Measurements from ENCODE around the gene CAPN12. TPM values are rescaled to one million over a fixed set of nuclear protein-coding genes. Genes with fewer than 3 reads are reported as not detected.
A peak's percentile ranks its signal among the peaks of the same experiment; 100 is the strongest.

Gene CAPN12, protein sequence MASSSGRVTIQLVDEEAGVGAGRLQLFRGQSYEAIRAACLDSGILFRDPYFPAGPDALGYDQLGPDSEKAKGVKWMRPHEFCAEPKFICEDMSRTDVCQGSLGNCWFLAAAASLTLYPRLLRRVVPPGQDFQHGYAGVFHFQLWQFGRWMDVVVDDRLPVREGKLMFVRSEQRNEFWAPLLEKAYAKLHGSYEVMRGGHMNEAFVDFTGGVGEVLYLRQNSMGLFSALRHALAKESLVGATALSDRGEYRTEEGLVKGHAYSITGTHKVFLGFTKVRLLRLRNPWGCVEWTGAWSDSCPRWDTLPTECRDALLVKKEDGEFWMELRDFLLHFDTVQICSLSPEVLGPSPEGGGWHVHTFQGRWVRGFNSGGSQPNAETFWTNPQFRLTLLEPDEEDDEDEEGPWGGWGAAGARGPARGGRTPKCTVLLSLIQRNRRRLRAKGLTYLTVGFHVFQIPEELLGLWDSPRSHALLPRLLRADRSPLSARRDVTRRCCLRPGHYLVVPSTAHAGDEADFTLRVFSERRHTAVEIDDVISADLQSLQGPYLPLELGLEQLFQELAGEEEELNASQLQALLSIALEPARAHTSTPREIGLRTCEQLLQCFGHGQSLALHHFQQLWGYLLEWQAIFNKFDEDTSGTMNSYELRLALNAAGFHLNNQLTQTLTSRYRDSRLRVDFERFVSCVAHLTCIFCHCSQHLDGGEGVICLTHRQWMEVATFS
- total RNA-seq (2022) (14.5 and 14.7 TPM in 2 replicates), Bru-seq, nascent RNA (percentile 35 among the genes with signal in this experiment), BruChase-seq, experiment 1, labeled RNA remaining after a 6-hour chase (percentile 56 among the genes with signal in this experiment), BruChase-seq, experiment 2, labeled RNA remaining after a 2-hour chase (percentile 50 among the genes with signal in this experiment)
- long read RNA-seq, partial matches to known transcripts, result 4 of 43 reads
- long read RNA-seq, other reads (novel, unspliced or antisense), result 35 of 43 reads

DNA sequence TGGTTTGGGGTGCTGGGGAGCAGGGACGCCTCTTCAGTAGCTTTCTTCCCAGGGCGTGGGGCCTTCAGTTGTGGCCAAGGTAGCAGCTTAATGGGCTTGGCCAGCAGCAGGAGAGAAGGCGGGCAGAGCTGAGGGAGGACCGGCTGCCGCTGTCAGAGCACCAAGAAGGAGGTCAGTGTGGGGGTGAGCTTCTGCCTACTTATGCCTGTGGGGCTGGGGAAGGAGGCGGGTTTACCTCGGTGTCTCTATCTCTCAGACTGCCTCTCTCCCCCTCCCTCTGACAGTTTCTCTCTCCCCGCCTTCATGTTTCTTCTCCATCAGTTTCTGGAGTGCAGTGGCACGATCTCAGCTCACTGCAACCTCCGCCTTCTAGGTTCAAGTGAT lies at the start of gene CAPN12:
Gene CAPN12 (minus strand): TSS at position 177 of the 384 bp plus-strand sequence. CDS start 309 bp downstream, outside the sequence.
- Mint-ChIP-seq H3K27me3 (ENCODE audit: unreplicated experiment) (no peaks in the 10 kb centered on the region), H3K27ac (ENCODE audit: unreplicated experiment) (peak within 1 kb of the TSS; percentile 24), H3K9me3 (ENCODE audit: low read depth, unreplicated experiment) (no peaks in the 10 kb centered on the region), H3K4me1 (ENCODE audit: low read depth, unreplicated experiment) (peaks cover 7% of the 10 kb centered on the region), H3K4me3 (ENCODE audit: low read depth, unreplicated experiment) (no peak within 1 kb of the TSS), H3K36me3 (ENCODE audit: insufficient read depth, unreplicated experiment) (peaks cover 33% of the 10 kb centered on the region)
- CTCF ChIA-PET, result no interaction called here
- TF ChIP-seq, protein P1, sequence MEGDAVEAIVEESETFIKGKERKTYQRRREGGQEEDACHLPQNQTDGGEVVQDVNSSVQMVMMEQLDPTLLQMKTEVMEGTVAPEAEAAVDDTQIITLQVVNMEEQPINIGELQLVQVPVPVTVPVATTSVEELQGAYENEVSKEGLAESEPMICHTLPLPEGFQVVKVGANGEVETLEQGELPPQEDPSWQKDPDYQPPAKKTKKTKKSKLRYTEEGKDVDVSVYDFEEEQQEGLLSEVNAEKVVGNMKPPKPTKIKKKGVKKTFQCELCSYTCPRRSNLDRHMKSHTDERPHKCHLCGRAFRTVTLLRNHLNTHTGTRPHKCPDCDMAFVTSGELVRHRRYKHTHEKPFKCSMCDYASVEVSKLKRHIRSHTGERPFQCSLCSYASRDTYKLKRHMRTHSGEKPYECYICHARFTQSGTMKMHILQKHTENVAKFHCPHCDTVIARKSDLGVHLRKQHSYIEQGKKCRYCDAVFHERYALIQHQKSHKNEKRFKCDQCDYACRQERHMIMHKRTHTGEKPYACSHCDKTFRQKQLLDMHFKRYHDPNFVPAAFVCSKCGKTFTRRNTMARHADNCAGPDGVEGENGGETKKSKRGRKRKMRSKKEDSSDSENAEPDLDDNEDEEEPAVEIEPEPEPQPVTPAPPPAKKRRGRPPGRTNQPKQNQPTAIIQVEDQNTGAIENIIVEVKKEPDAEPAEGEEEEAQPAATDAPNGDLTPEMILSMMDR (IDR thresholded peaks at IDR 0.05; ENCODE audit: unreplicated experiment), result no peak
- no peak for DNase-seq
- intact Hi-C loops (cut with micrococcal nuclease; ENCODE audit: unreplicated experiment), result no loop called here
- BruUV-seq (replicated peaks), result no TSS peak

DNA sequence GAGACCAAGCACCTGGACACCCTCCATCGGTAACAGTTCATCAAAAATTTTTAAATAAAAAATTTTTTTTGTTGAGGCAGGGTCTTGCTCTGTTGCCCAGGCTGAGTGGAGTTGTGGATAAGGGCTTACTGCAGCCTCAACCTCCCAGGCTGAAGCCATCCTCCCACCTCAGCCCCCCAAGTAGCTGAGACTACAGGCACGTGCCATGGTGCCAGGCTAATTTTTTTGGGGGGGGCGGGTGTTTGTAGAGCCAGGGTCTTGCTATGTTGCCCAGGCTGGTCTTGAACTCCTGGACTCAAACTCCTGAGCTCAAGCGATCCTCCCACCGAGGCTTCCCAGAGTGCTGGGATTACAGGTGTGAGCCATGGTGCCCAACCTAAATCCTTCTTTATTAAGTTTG lies 49.4 kb upstream of the CAPN12 start:
- H3K4me3 Mint-ChIP-seq (ENCODE audit: low read depth, unreplicated experiment), result no peak overlapping the region
- no TSS peak for BruUV-seq (replicated peaks)
- no peak for DNase-seq
- no peaks in the 10 kb centered on the region for H3K9me3 Mint-ChIP-seq (ENCODE audit: low read depth, unreplicated experiment)
- no peaks in the 10 kb centered on the region for H3K27me3 Mint-ChIP-seq (ENCODE audit: unreplicated experiment)
- peaks cover 13% of the 10 kb centered on the region for H3K36me3 Mint-ChIP-seq (ENCODE audit: insufficient read depth, unreplicated experiment)
- H3K27ac Mint-ChIP-seq (ENCODE audit: unreplicated experiment), result peak overlapping the region; percentile 46
- H3K4me1 Mint-ChIP-seq (ENCODE audit: low read depth, unreplicated experiment), result peaks cover 2% of the 10 kb centered on the region
- TF ChIP-seq, protein P1 (IDR thresholded peaks at IDR 0.05; ENCODE audit: unreplicated experiment), result no peak
- intact Hi-C loops (cut with micrococcal nuclease; ENCODE audit: unreplicated experiment), result no loop called here
- CTCF ChIA-PET, result interaction anchor here (0.6 to 1.6 kb wide), 3 partner anchors 10 to 137 kb away, joined by 3 to 4 read pairs (median 3); partner anchors contain the start of genes MRPS12 and SARS2

DNA sequence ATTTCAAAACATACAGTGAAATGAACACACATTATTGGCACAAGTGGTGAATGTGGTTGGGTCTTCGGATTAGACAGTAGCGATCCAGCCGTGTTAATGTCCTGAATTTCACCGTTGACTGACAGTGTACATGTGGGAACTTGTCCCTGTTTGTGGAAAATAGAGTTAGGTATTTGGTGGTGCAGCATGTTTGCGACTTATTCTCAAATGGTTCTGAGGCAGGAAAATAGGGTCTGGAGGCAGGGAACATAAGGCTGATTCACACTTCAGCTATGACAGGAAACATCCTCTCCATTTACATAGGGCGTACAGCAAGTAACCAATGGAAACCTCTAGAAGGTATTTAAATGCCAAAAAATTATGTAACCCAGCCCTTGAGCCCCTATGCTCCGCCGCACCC lies 48.9 kb upstream of the CAPN12 start:
- CTCF ChIA-PET, result interaction anchor here (1.6 kb wide), 1 partner anchor 10 kb away, joined by 3 read pairs; no protein-coding TSS in a partner anchor
- DNase-seq, result no peak
- Mint-ChIP-seq H3K9me3 (ENCODE audit: low read depth, unreplicated experiment) (no peaks in the 10 kb centered on the region), H3K27me3 (ENCODE audit: unreplicated experiment) (no peaks in the 10 kb centered on the region), H3K4me1 (ENCODE audit: low read depth, unreplicated experiment) (peaks cover 7% of the 10 kb centered on the region), H3K4me3 (ENCODE audit: low read depth, unreplicated experiment) (no peak overlapping the region), H3K27ac (ENCODE audit: unreplicated experiment) (no peak overlapping the region), H3K36me3 (ENCODE audit: insufficient read depth, unreplicated experiment) (peaks cover 13% of the 10 kb centered on the region)
- TF ChIP-seq, protein P1 (IDR thresholded peaks at IDR 0.05; ENCODE audit: unreplicated experiment), result no peak
- no TSS peak for BruUV-seq (replicated peaks)
- intact Hi-C loops (cut with micrococcal nuclease; ENCODE audit: unreplicated experiment), result no loop called here
